HepG2 (cell line): Measurements from ENCODE around the gene BLOC1S1. TPM values are rescaled to one million over a fixed set of nuclear protein-coding genes. Genes with fewer than 3 reads are reported as not detected.

ENCODE experiments used
- GATAD2A ChIP-seq: IDR thresholded peaks from 2 replicates; pipeline ENCODE4 v1.6.1; 2016
- IKZF1 ChIP-seq: fragments of 450-650 bp; IDR thresholded peaks from 2 replicates; pipeline ENCODE4 v1.7.1; 2016
- POLR2A ChIP-seq, 2 experiments: IDR thresholded peaks; 2 replicates each; pipeline ENCODE4 v1.6.1; 2011; ENCODE audit warnings: low read depth in 2 of 2, low read length in 2 of 2, mild to moderate bottlenecking in 1 of 2, moderate library complexity in 1 of 2; ENCODE audit not compliant: insufficient read depth in 1 of 2
- YEATS4 ChIP-seq: sonication (generic); formaldehyde crosslinking; IDR thresholded peaks from 2 replicates; pipeline ENCODE4 v1.4.0; 2020; ENCODE audit warnings: missing genetic modification reagents, borderline replicate concordance
- ZNF225 ChIP-seq: sonication (generic); formaldehyde crosslinking; IDR thresholded peaks from 2 replicates; pipeline ENCODE4 v1.4.0; 2020; ENCODE audit warnings: mild to moderate bottlenecking, missing genetic modification reagents
- ZNF235 ChIP-seq: sonication (generic); formaldehyde crosslinking; IDR thresholded peaks from 2 replicates; pipeline ENCODE4 v1.8.1; 2023; ENCODE audit warnings: mild to moderate bottlenecking, missing genetic modification reagents, borderline replicate concordance
- ZNF530 ChIP-seq: sonication (generic); formaldehyde crosslinking; IDR thresholded peaks from 2 replicates; pipeline ENCODE4 v1.5.0; 2020; ENCODE audit warnings: low read depth, mild to moderate bottlenecking, missing genetic modification reagents
- ZNF672 ChIP-seq: sonication (generic); formaldehyde crosslinking; IDR thresholded peaks from 2 replicates; pipeline ENCODE4 v1.8.1; 2022; ENCODE audit warnings: missing genetic modification reagents
- ZNF776 ChIP-seq: sonication (generic); formaldehyde crosslinking; IDR thresholded peaks from 2 replicates; pipeline ENCODE4 v1.4.0; 2020; ENCODE audit warnings: mild to moderate bottlenecking, missing genetic modification reagents
- polyA plus RNA-seq, 8 experiments: library from polyadenylated mRNA; depleted of rRNA in 3 of 8; stranded (reverse) in 7 of 8; unstranded in 1 of 8; fragments of >200 nt; fragmentation: Illumina TruSeq in 4 of 8; extraction: Trizol in 4 of 8; gene quantifications; 2 replicates each; pipeline versions ENCODE4 v1.2.1 to v1.2.3, GENCODE V29; 2011 to 2016; ENCODE audit warnings: low read depth in 4 of 8, missing spikeins in 1 of 8, mixed read lengths in 1 of 8; ENCODE audit not compliant: insufficient read depth in 1 of 8
- total RNA-seq, 5 experiments: library from RNA; depleted of rRNA; stranded (reverse); fragments of >200 nt; fragmentation: Illumina TruSeq; extraction: Trizol; gene quantifications; 2 replicates each; pipeline ENCODE4 v1.2.3, GENCODE V29; 2016; ENCODE audit warnings: low read depth in 1 of 5
- TF ChIP-seq, protein P1 (sequence below): IDR thresholded peaks from 2 replicates; pipeline ENCODE4 v1.6.1; 2016; ENCODE audit warnings: missing compliant biosample characterization, missing genetic modification reagents, borderline replicate concordance
- TF ChIP-seq, protein P2 (sequence below): sonication (generic); formaldehyde crosslinking; IDR thresholded peaks from 2 replicates; pipeline ENCODE4 v1.5.1; 2020; ENCODE audit warnings: missing genetic modification reagents, mild to moderate bottlenecking, borderline replicate concordance
- TF ChIP-seq, protein P3 (sequence below): IDR thresholded peaks from 2 replicates; pipeline ENCODE4 v1.6.1; 2016; ENCODE audit warnings: low read depth, missing genetic modification reagents, missing compliant biosample characterization
- TF ChIP-seq, protein P4 (sequence below): sonication (generic); formaldehyde crosslinking; IDR thresholded peaks from 2 replicates; pipeline ENCODE4 v1.5.1; 2020; ENCODE audit warnings: missing genetic modification reagents, mild to moderate bottlenecking, borderline replicate concordance
- TF ChIP-seq, protein P5 (sequence below): sonication (generic); formaldehyde crosslinking; IDR thresholded peaks from 2 replicates; pipeline ENCODE4 v1.4.0; 2020; ENCODE audit warnings: mild to moderate bottlenecking, missing genetic modification reagents
- TF ChIP-seq, protein P6 (sequence below): sonication (generic); formaldehyde crosslinking; conservative IDR thresholded peaks from 2 replicates; pipeline ENCODE4 v1.4.0; 2020; ENCODE audit warnings: missing genetic modification reagents

Gene BLOC1S1
- total and polyA plus RNA-seq, 2 of the 13 experiments (the other 11 are each of a cell fraction or from before 2014, with no cell fraction given): 55.1 to 95.3 TPM

DNA sequence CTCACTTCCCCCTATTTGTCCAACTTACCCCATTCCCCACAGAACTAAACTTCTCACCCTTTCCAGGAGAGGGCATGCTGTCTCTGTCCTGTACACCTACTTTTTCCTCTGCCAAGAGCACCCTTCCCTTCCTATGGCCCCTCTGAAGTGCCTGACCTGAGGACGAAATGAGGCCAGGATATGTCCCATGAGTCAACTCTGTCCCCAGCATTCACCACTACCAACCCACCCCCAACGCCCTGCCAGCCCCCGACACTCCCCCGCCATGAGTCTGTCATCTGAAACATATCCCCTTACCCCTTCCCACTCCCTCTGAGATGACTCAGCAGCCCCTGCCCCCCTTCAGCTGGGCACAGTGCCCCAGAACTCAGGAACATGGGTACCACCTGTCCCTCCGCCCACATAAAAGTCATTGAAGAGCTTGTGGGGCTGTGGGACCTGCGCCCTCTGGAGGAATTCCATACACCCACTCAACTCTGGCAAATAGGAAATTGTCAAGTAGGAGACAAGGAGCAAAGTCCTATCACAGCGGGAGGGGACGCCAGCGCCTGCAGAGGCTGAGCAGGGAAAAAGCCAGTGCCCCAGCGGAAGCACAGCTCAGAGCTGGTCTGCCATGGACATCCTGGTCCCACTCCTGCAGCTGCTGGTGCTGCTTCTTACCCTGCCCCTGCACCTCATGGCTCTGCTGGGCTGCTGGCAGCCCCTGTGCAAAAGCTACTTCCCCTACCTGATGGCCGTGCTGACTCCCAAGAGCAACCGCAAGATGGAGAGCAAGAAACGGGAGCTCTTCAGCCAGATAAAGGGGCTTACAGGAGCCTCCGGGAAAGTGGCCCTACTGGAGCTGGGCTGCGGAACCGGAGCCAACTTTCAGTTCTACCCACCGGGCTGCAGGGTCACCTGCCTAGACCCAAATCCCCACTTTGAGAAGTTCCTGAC lies 34.4 kb upstream of the BLOC1S1 start (continued):
- TF ChIP-seq, protein P1, sequence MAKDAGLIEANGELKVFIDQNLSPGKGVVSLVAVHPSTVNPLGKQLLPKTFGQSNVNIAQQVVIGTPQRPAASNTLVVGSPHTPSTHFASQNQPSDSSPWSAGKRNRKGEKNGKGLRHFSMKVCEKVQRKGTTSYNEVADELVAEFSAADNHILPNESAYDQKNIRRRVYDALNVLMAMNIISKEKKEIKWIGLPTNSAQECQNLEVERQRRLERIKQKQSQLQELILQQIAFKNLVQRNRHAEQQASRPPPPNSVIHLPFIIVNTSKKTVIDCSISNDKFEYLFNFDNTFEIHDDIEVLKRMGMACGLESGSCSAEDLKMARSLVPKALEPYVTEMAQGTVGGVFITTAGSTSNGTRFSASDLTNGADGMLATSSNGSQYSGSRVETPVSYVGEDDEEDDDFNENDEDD (CRISPR knock-in tag): no peak
- TF ChIP-seq POLR2A (IDR thresholded peaks at IDR 0.05; ENCODE audit: insufficient read depth in 1 of 2, low read depth in 2 of 2, low read length in 2 of 2) (peak; percentile 94 to 98), ZNF530 (no peak), ZNF225 (CRISPR knock-in tag) (no peak), ZNF235 (CRISPR knock-in tag) (no peak), IKZF1 (no peak), YEATS4 (CRISPR knock-in tag) (peak; percentile 77), GATAD2A (CRISPR knock-in tag) (peak; percentile 80), ZNF672 (CRISPR knock-in tag) (no peak), ZNF776 (no peak)
- TF ChIP-seq, protein P2, sequence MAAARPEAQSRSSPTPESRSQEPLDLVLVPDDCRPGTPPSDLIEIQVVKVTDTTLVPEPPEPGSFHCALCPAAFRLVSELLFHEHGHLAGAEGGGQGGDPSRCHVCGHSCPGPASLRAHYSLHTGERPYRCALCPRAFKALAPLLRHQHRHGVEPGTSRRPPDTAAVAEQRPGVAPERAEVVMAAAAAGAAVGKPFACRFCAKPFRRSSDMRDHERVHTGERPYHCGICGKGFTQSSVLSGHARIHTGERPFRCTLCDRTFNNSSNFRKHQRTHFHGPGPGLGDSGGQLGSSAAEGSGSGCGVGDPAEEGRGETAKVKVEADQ (CRISPR knock-in tag): no peak
- TF ChIP-seq, protein P3, sequence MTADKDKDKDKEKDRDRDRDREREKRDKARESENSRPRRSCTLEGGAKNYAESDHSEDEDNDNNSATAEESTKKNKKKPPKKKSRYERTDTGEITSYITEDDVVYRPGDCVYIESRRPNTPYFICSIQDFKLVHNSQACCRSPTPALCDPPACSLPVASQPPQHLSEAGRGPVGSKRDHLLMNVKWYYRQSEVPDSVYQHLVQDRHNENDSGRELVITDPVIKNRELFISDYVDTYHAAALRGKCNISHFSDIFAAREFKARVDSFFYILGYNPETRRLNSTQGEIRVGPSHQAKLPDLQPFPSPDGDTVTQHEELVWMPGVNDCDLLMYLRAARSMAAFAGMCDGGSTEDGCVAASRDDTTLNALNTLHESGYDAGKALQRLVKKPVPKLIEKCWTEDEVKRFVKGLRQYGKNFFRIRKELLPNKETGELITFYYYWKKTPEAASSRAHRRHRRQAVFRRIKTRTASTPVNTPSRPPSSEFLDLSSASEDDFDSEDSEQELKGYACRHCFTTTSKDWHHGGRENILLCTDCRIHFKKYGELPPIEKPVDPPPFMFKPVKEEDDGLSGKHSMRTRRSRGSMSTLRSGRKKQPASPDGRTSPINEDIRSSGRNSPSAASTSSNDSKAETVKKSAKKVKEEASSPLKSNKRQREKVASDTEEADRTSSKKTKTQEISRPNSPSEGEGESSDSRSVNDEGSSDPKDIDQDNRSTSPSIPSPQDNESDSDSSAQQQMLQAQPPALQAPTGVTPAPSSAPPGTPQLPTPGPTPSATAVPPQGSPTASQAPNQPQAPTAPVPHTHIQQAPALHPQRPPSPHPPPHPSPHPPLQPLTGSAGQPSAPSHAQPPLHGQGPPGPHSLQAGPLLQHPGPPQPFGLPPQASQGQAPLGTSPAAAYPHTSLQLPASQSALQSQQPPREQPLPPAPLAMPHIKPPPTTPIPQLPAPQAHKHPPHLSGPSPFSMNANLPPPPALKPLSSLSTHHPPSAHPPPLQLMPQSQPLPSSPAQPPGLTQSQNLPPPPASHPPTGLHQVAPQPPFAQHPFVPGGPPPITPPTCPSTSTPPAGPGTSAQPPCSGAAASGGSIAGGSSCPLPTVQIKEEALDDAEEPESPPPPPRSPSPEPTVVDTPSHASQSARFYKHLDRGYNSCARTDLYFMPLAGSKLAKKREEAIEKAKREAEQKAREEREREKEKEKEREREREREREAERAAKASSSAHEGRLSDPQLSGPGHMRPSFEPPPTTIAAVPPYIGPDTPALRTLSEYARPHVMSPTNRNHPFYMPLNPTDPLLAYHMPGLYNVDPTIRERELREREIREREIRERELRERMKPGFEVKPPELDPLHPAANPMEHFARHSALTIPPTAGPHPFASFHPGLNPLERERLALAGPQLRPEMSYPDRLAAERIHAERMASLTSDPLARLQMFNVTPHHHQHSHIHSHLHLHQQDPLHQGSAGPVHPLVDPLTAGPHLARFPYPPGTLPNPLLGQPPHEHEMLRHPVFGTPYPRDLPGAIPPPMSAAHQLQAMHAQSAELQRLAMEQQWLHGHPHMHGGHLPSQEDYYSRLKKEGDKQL: no peak
- TF ChIP-seq, protein P4, sequence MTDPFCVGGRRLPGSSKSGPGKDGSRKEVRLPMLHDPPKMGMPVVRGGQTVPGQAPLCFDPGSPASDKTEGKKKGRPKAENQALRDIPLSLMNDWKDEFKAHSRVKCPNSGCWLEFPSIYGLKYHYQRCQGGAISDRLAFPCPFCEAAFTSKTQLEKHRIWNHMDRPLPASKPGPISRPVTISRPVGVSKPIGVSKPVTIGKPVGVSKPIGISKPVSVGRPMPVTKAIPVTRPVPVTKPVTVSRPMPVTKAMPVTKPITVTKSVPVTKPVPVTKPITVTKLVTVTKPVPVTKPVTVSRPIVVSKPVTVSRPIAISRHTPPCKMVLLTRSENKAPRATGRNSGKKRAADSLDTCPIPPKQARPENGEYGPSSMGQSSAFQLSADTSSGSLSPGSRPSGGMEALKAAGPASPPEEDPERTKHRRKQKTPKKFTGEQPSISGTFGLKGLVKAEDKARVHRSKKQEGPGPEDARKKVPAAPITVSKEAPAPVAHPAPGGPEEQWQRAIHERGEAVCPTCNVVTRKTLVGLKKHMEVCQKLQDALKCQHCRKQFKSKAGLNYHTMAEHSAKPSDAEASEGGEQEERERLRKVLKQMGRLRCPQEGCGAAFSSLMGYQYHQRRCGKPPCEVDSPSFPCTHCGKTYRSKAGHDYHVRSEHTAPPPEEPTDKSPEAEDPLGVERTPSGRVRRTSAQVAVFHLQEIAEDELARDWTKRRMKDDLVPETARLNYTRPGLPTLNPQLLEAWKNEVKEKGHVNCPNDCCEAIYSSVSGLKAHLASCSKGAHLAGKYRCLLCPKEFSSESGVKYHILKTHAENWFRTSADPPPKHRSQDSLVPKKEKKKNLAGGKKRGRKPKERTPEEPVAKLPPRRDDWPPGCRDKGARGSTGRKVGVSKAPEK (CRISPR knock-in tag): no peak
- TF ChIP-seq, protein P5, sequence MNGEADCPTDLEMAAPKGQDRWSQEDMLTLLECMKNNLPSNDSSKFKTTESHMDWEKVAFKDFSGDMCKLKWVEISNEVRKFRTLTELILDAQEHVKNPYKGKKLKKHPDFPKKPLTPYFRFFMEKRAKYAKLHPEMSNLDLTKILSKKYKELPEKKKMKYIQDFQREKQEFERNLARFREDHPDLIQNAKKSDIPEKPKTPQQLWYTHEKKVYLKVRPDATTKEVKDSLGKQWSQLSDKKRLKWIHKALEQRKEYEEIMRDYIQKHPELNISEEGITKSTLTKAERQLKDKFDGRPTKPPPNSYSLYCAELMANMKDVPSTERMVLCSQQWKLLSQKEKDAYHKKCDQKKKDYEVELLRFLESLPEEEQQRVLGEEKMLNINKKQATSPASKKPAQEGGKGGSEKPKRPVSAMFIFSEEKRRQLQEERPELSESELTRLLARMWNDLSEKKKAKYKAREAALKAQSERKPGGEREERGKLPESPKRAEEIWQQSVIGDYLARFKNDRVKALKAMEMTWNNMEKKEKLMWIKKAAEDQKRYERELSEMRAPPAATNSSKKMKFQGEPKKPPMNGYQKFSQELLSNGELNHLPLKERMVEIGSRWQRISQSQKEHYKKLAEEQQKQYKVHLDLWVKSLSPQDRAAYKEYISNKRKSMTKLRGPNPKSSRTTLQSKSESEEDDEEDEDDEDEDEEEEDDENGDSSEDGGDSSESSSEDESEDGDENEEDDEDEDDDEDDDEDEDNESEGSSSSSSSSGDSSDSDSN (CRISPR knock-in tag): peak; percentile 82
- TF ChIP-seq, protein P6, sequence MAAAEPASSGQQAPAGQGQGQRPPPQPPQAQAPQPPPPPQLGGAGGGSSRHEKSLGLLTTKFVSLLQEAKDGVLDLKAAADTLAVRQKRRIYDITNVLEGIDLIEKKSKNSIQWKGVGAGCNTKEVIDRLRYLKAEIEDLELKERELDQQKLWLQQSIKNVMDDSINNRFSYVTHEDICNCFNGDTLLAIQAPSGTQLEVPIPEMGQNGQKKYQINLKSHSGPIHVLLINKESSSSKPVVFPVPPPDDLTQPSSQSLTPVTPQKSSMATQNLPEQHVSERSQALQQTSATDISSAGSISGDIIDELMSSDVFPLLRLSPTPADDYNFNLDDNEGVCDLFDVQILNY (CRISPR knock-in tag): no peak
